Liver (tissue), 3 donors: ENCODE measurements around the gene HNRNPUL2.

ENCODE experiments used
- FOXA1 ChIP-seq: IDR thresholded peaks from 2 replicates; pipeline ENCODE4 v1.6.1; 2016; ENCODE audit warnings: antibody characterized with exemption
- HNF4A ChIP-seq, 2 donors: conservative IDR thresholded peaks; 2 replicates each; pipeline ENCODE4 v1.6.1; 2016; ENCODE audit warnings: antibody characterized with exemption in 2 of 2, mild to moderate bottlenecking in 2 of 2
- HNF4G ChIP-seq: IDR thresholded peaks from 2 replicates; pipeline ENCODE4 v1.6.1; 2016; ENCODE audit warnings: antibody characterized with exemption
- JUND ChIP-seq, 2 donors: IDR thresholded peaks; 2 replicates each; pipeline ENCODE4 v1.6.1; 2016; ENCODE audit warnings: antibody characterized with exemption in 2 of 2
- RAD21 ChIP-seq, 2 donors: IDR thresholded peaks; 2 replicates each; pipeline ENCODE4 v1.6.1; 2016; ENCODE audit warnings: antibody characterized with exemption in 2 of 2, mild to moderate bottlenecking in 2 of 2
- RXRA ChIP-seq, 2 donors: IDR thresholded peaks; 2 replicates each; pipeline ENCODE4 v1.6.1; 2017 to 2018; ENCODE audit warnings: antibody characterized with exemption in 2 of 2, mild to moderate bottlenecking in 1 of 2
- TAF1 ChIP-seq: conservative IDR thresholded peaks from 2 replicates; pipeline ENCODE4 v1.6.1; 2016; ENCODE audit warnings: antibody characterized with exemption, mild to moderate bottlenecking
- YY1 ChIP-seq: IDR thresholded peaks from 2 replicates; pipeline ENCODE4 v1.6.1; 2016; ENCODE audit warnings: antibody characterized with exemption, mild to moderate bottlenecking
- ZBTB33 ChIP-seq: IDR thresholded peaks from 2 replicates; pipeline ENCODE4 v1.6.1; 2016; ENCODE audit warnings: antibody characterized with exemption
- TF ChIP-seq, protein P1 (sequence below): fragments of 150-350 bp; IDR thresholded peaks from 2 replicates; pipeline ENCODE4 v1.5.1; 2017; ENCODE audit warnings: improper control_type of control experiment, low read depth, low read length; ENCODE audit not compliant: missing input control
- TF ChIP-seq, protein P2 (sequence below): IDR thresholded peaks from 2 replicates; pipeline ENCODE4 v1.6.1; 2016; ENCODE audit warnings: antibody characterized with exemption, mild to moderate bottlenecking
- donor health status: healthy.
- donor health status: healthy.

GRCh38 chr11:62677714-62678113 is 49.5 kb downstream of the HNRNPUL2 start:
- TF ChIP-seq, protein P1, sequence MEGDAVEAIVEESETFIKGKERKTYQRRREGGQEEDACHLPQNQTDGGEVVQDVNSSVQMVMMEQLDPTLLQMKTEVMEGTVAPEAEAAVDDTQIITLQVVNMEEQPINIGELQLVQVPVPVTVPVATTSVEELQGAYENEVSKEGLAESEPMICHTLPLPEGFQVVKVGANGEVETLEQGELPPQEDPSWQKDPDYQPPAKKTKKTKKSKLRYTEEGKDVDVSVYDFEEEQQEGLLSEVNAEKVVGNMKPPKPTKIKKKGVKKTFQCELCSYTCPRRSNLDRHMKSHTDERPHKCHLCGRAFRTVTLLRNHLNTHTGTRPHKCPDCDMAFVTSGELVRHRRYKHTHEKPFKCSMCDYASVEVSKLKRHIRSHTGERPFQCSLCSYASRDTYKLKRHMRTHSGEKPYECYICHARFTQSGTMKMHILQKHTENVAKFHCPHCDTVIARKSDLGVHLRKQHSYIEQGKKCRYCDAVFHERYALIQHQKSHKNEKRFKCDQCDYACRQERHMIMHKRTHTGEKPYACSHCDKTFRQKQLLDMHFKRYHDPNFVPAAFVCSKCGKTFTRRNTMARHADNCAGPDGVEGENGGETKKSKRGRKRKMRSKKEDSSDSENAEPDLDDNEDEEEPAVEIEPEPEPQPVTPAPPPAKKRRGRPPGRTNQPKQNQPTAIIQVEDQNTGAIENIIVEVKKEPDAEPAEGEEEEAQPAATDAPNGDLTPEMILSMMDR = no peak
- TF ChIP-seq, protein P2, sequence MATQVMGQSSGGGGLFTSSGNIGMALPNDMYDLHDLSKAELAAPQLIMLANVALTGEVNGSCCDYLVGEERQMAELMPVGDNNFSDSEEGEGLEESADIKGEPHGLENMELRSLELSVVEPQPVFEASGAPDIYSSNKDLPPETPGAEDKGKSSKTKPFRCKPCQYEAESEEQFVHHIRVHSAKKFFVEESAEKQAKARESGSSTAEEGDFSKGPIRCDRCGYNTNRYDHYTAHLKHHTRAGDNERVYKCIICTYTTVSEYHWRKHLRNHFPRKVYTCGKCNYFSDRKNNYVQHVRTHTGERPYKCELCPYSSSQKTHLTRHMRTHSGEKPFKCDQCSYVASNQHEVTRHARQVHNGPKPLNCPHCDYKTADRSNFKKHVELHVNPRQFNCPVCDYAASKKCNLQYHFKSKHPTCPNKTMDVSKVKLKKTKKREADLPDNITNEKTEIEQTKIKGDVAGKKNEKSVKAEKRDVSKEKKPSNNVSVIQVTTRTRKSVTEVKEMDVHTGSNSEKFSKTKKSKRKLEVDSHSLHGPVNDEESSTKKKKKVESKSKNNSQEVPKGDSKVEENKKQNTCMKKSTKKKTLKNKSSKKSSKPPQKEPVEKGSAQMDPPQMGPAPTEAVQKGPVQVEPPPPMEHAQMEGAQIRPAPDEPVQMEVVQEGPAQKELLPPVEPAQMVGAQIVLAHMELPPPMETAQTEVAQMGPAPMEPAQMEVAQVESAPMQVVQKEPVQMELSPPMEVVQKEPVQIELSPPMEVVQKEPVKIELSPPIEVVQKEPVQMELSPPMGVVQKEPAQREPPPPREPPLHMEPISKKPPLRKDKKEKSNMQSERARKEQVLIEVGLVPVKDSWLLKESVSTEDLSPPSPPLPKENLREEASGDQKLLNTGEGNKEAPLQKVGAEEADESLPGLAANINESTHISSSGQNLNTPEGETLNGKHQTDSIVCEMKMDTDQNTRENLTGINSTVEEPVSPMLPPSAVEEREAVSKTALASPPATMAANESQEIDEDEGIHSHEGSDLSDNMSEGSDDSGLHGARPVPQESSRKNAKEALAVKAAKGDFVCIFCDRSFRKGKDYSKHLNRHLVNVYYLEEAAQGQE = no peak
- no peak for TF ChIP-seq RAD21 (IDR thresholded peaks at IDR 0.05)
- TF ChIP-seq TAF1 = no peak
- TF ChIP-seq JUND (IDR thresholded peaks at IDR 0.05) = no peak
- no peak for TF ChIP-seq ZBTB33
- no peak for TF ChIP-seq HNF4A (conservative IDR thresholded peaks at IDR 0.05)
- no peak for TF ChIP-seq RXRA (IDR thresholded peaks at IDR 0.05)
- TF ChIP-seq YY1 = no peak
- TF ChIP-seq FOXA1 = no peak
- TF ChIP-seq HNF4G = no peak
